Fibroblast of pulmonary artery (primary cell): Measurements from ENCODE around the gene NKX2-4.
A peak's percentile ranks its signal among the peaks of the same experiment; 100 is the strongest.

Source experiments
- DNase-seq: peaks from one replicate; pipeline ENCODE4 v3.0.0-alpha.2; 2010; ENCODE audit warnings: low read depth
- H3K4me3 ChIP-seq: replicated peaks from 2 replicates; pipeline ENCODE4 v1.5.1; 2011; ENCODE audit warnings: low read depth, mild to moderate bottlenecking, control low read depth, low read length, moderate library complexity
- CTCF ChIP-seq: IDR thresholded peaks from 2 replicates; pipeline ENCODE4 v1.5.1; 2011; ENCODE audit warnings: mild to moderate bottlenecking, control low read depth, low read length, inconsistent platforms; ENCODE audit errors: missing control alignments

NKX2-4 gene

GRCh38 chr20:21353236-21353635 is 44.1 kb downstream of the NKX2-4 start:
- no peak overlapping the region for H3K4me3 ChIP-seq
- peak; percentile 79 for DNase-seq
- no peak for TF ChIP-seq CTCF

GRCh38 chr20:21352703-21353102 is 44.6 kb downstream of the NKX2-4 start:
- no peak for TF ChIP-seq CTCF
- no peak overlapping the region for H3K4me3 ChIP-seq
- DNase-seq: peak; percentile 71
